Ramos (cell line): Measurements from ENCODE around the gene RNASEH2B.

Source experiments
- in situ Hi-C: fragments of 300-500 bp; cut with MboI; formaldehyde crosslinking; loops from one replicate; pipeline ENCODE4 v1.14.3; 2022; ENCODE audit warnings: low sequenced_read_pairs; ENCODE audit not compliant: unreplicated experiment

RNASEH2B gene

GRCh38 chr13:50905256-50905655, 4.3 kb upstream of the RNASEH2B start:
- in situ Hi-C loops, result loop anchor here (10.0 to 25.0 kb wide), 2 partner anchors 393 to 910 kb away; partner anchors contain the start of gene TRIM13

GRCh38 chr13:50907781-50908180, 1.8 kb upstream of the RNASEH2B start:
- in situ Hi-C loops, result loop anchor here (10.0 to 25.0 kb wide), 2 partner anchors 395 to 913 kb away; partner anchors contain the start of gene TRIM13

GRCh38 chr13:50908371-50908770, 1.2 kb upstream of the RNASEH2B start:
- in situ Hi-C loops, result loop anchor here (10.0 to 25.0 kb wide), 2 partner anchors 396 to 914 kb away; partner anchors contain the start of gene TRIM13

GRCh38 chr13:50910485-50910805, 854 bp downstream of the RNASEH2B start:
- in situ Hi-C loops, result loop anchor here (5.0 to 25.0 kb wide), 2 partner anchors 313 to 398 kb away; no protein-coding TSS in a partner anchor

GRCh38 chr13:50911081-50911631, 1.6 kb downstream of the RNASEH2B start:
- in situ Hi-C loops, result loop anchor here (5.0 to 25.0 kb wide), 2 partner anchors 314 to 399 kb away; no protein-coding TSS in a partner anchor

- in situ Hi-C loops, result loop anchor here (5.0 to 25.0 kb wide), 2 partner anchors 315 to 400 kb away; no protein-coding TSS in a partner anchor
Measured at GRCh38 chr13:50911937-50912795, 2.6 kb downstream of the RNASEH2B start.

- in situ Hi-C loops, result loop anchor here (5.0 to 25.0 kb wide), 2 partner anchors 316 to 401 kb away; no protein-coding TSS in a partner anchor
Measured at GRCh38 chr13:50912851-50913250, 3.3 kb downstream of the RNASEH2B start.

- in situ Hi-C loops, result loop anchor here (5.0 to 25.0 kb wide), 2 partner anchors 317 to 402 kb away; no protein-coding TSS in a partner anchor
Measured at GRCh38 chr13:50914176-50914700, 4.6 kb downstream of the RNASEH2B start.

GRCh38 chr13:50914848-50915247, 5.3 kb downstream of the RNASEH2B start:
- in situ Hi-C loops, result loop anchor here (5.0 to 25.0 kb wide), 2 partner anchors 318 to 403 kb away; no protein-coding TSS in a partner anchor

- in situ Hi-C loops, result loop anchor here (25.0 kb wide), 1 partner anchor 403 kb away; no protein-coding TSS in a partner anchor
Measured at GRCh38 chr13:50915565-50915964, 6.0 kb downstream of the RNASEH2B start.

- in situ Hi-C loops, result loop anchor here (25.0 kb wide), 1 partner anchor 404 kb away; no protein-coding TSS in a partner anchor
Measured at GRCh38 chr13:50916701-50917184, 7.2 kb downstream of the RNASEH2B start.

GRCh38 chr13:50917572-50917971, 8.0 kb downstream of the RNASEH2B start:
- in situ Hi-C loops, result loop anchor here (25.0 kb wide), 1 partner anchor 405 kb away; no protein-coding TSS in a partner anchor

- in situ Hi-C loops, result loop anchor here (25.0 kb wide), 1 partner anchor 406 kb away; no protein-coding TSS in a partner anchor
Measured at GRCh38 chr13:50918567-50918966, 9.0 kb downstream of the RNASEH2B start.

GRCh38 chr13:50919277-50919676, 9.7 kb downstream of the RNASEH2B start:
- in situ Hi-C loops, result loop anchor here (25.0 kb wide), 1 partner anchor 407 kb away; no protein-coding TSS in a partner anchor

- in situ Hi-C loops, result loop anchor here (10.0 to 25.0 kb wide), 2 partner anchors 409 to 947 kb away; no protein-coding TSS in a partner anchor
Measured at GRCh38 chr13:50921706-50922105, 12.1 kb downstream of the RNASEH2B start.

- in situ Hi-C loops, result loop anchor here (10.0 to 25.0 kb wide), 2 partner anchors 411 to 948 kb away; no protein-coding TSS in a partner anchor
Measured at GRCh38 chr13:50923272-50923671, 13.7 kb downstream of the RNASEH2B start.

- in situ Hi-C loops, result loop anchor here (10.0 to 25.0 kb wide), 2 partner anchors 412 to 949 kb away; no protein-coding TSS in a partner anchor
Measured at GRCh38 chr13:50924025-50924424, 14.4 kb downstream of the RNASEH2B start.

GRCh38 chr13:50927701-50928100, 18.1 kb downstream of the RNASEH2B start:
- in situ Hi-C loops, result loop anchor here (10.0 kb wide), 1 partner anchor 953 kb away; no protein-coding TSS in a partner anchor

GRCh38 chr13:50928102-50928501, 18.5 kb downstream of the RNASEH2B start:
- in situ Hi-C loops, result loop anchor here (10.0 kb wide), 1 partner anchor 953 kb away; no protein-coding TSS in a partner anchor
